SH-SY5Y (cell line): ENCODE results near the gene EIF4EBP2.

Experiments
- GATA2 ChIP-seq: IDR thresholded peaks from 2 replicates; pipeline ENCODE4 v1.6.1; 2011; ENCODE audit warnings: mild to moderate bottlenecking, low read depth, low read length
- GATA3 ChIP-seq: IDR thresholded peaks from 2 replicates; pipeline ENCODE4 v1.6.1; 2011; ENCODE audit warnings: low read depth, mild to moderate bottlenecking, low read length, moderate library complexity

GRCh38 chr10:70412356-70412755, 8.4 kb downstream of the EIF4EBP2 start:
- TF ChIP-seq GATA2, result no peak
- no peak for TF ChIP-seq GATA3
